GM23248 (cell line): Measurements from ENCODE around the gene NR2C2. TPM values are rescaled to one million over a fixed set of nuclear protein-coding genes. Genes with fewer than 3 reads are reported as not detected.

Source experiments
- DNase-seq: peaks from one replicate; pipeline ENCODE4 v3.0.0-alpha.2; 2015
- H2AFZ ChIP-seq: fragments of 200-600 bp; sonication (generic); 2 replicates; pipeline ENCODE4 v1.6.1; 2016; ENCODE audit warnings: antibody characterized with exemption
- H3F3A ChIP-seq: fragments of 200-600 bp; sonication (generic); 2 replicates; pipeline ENCODE4 v1.6.1; 2016; ENCODE audit warnings: mild to moderate bottlenecking, antibody characterized with exemption, mixed run types; ENCODE audit not compliant: insufficient read depth
- H3K27ac ChIP-seq: fragments of 200-600 bp; sonication (generic); 2 replicates; pipeline ENCODE4 v1.5.1; 2016; ENCODE audit warnings: mild to moderate bottlenecking
- H3K27me3 ChIP-seq: fragments of 200-600 bp; sonication (generic); replicated peaks from 2 replicates; pipeline ENCODE4 v1.6.1; 2016; ENCODE audit warnings: mild to moderate bottlenecking; ENCODE audit not compliant: insufficient read depth
- H3K36me3 ChIP-seq: fragments of 200-600 bp; sonication (generic); 2 replicates; pipeline ENCODE4 v1.6.1; 2016; ENCODE audit warnings: low read depth, mild to moderate bottlenecking
- H3K4me1 ChIP-seq: fragments of 200-600 bp; sonication (generic); 2 replicates; pipeline ENCODE4 v1.6.1; 2016; ENCODE audit warnings: mild to moderate bottlenecking; ENCODE audit not compliant: insufficient read depth
- H3K4me2 ChIP-seq: fragments of 200-600 bp; sonication (generic); one replicate; pipeline ENCODE4 v1.6.1; 2016; ENCODE audit warnings: mild to moderate bottlenecking; ENCODE audit not compliant: unreplicated experiment
- H3K4me3 ChIP-seq: fragments of 200-600 bp; sonication (generic); 2 replicates; pipeline ENCODE4 v1.5.1; 2016; ENCODE audit warnings: mild to moderate bottlenecking
- H3K79me2 ChIP-seq: fragments of 200-600 bp; sonication (generic); 2 replicates; pipeline ENCODE4 v1.6.1; 2016; ENCODE audit warnings: mild to moderate bottlenecking; ENCODE audit not compliant: insufficient read depth
- H3K9ac ChIP-seq: fragments of 200-600 bp; sonication (generic); 2 replicates; pipeline ENCODE4 v1.6.1; 2016; ENCODE audit warnings: mild to moderate bottlenecking
- H3K9me2 ChIP-seq: fragments of 200-600 bp; sonication (generic); 2 replicates; pipeline ENCODE4 v1.6.1; 2016; ENCODE audit warnings: mixed run types, mild to moderate bottlenecking, moderate library complexity; ENCODE audit not compliant: insufficient read depth
- H3K9me3 ChIP-seq: fragments of 200-600 bp; sonication (generic); one replicate; pipeline ENCODE4 v1.6.1; 2017; ENCODE audit warnings: low read depth
- H4K20me1 ChIP-seq: fragments of 200-600 bp; sonication (generic); 2 replicates; pipeline ENCODE4 v1.6.0; 2016; ENCODE audit not compliant: insufficient read depth
- EZH2 ChIP-seq: fragments of 200-600 bp; sonication (generic); IDR thresholded peaks from 2 replicates; pipeline ENCODE4 v1.6.1; 2018; ENCODE audit warnings: antibody characterized with exemption, mild to moderate bottlenecking; ENCODE audit not compliant: insufficient read depth, poor library complexity, severe bottlenecking
- EZH2phosphoT487 ChIP-seq: fragments of 200-600 bp; sonication (generic); IDR thresholded peaks from 2 replicates; pipeline ENCODE4 v1.6.1; 2018; ENCODE audit warnings: antibody characterized with exemption, moderate library complexity, mild to moderate bottlenecking, low read depth; ENCODE audit not compliant: insufficient read depth
- WGBS, 2 experiments: methylation state at CpG; one replicate each; pipeline ENCODE4 v1.1.6; 2015 to 2017; ENCODE audit warnings: low lambda C conversion rate in 2 of 2, low coverage in 1 of 2; ENCODE audit errors: missing lambda C conversion rate in 2 of 2; 5-methylcytosine and 5-hydroxymethylcytosine counted together
- in situ Hi-C: fragments of 300-500 bp; cut with MboI; formaldehyde crosslinking; loops from 2 replicates; pipeline ENCODE4 v1.15.0; 2020
- polyA plus RNA-seq: library from polyadenylated mRNA; unstranded; fragments of >200 nt; fragmentation: Nextera tagmentation; extraction: Ambion mirVana; gene quantifications from 2 replicates; pipeline ENCODE4 v1.2.1, GENCODE V29; 2016
- total RNA-seq: library from RNA; depleted of rRNA; stranded (reverse); fragments of >200 nt; shearing (Covaris generic); gene quantifications from 2 replicates; pipeline ENCODE4 v1.2.3, GENCODE V29; 2014

The NR2C2 gene
- total and polyA plus RNA-seq, 2 experiments from 2014 or later = 9.6 to 27.5 TPM

DNA sequence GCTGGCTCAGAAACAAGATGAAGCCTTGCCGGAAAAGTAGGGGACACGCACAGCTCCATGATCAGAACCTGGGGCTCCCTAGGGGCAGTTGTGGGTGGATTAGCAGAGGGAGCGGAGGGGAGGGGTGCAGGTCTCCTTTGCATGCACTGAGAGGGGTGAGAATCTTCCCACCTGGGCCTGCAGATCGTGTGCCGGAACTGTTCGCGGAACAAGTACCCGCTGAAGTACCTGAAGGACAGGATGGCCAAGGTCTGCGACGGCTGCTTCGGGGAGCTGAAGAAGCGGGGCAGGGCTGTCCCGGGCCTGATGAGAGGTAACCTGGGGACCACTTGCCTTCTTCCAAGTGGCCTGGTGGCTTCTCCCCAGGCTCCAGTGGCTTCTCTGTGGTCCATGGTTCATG lies 24.5 kb upstream of the NR2C2 start:
- Histone ChIP-seq H3K9ac (no peak overlapping the region), H3K27me3 (0 out of 2 replicates have a peak, but pooled peaks cover 2% of the 10 kb centered on the region), H3K36me3 (no peaks in the 10 kb centered on the region), H3K9me2 (no peaks in the 10 kb centered on the region), H3F3A (no peaks in the 10 kb centered on the region), H4K20me1 (no peaks in the 10 kb centered on the region), H3K4me3 (no peak overlapping the region), H3K4me2 (no peak overlapping the region), H2AFZ (no peak overlapping the region), H3K27ac (no peak overlapping the region), H3K9me3 (no peaks in the 10 kb centered on the region), H3K79me2 (no peaks in the 10 kb centered on the region), H3K4me1 (peaks cover 3% of the 10 kb centered on the region; the same call in 1 of the 2 replicates)
- in situ Hi-C loops = loop anchor here (5.0 to 25.0 kb wide), 2 partner anchors 251 to 411 kb away; no protein-coding TSS in a partner anchor
- TF ChIP-seq EZH2 (no peak), EZH2phosphoT487 (no peak)
- 92 to 94% methylated on average over 13 of the region's 13 CpGs for WGBS, 2 experiments
- DNase-seq = no peak

DNA sequence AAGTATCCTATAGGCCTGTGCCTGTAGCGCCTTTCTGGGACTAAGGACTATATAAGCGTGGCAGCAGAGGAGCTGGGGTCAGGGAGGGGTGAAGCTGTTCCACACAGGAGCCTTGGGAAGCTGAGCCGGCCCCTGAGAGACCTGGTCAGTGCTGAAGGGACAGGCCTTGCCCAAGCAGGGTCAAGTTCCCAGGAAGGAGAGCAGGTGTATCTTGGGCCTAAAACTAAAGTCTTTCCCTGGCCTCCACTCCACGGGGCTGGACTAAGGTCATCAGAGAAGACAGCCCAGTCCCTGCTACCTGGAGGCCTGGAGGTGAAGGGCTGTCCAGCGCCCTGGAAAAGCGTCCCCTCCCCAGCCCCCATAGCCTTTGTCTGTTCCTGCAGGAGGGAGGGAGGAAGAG lies 23.9 kb upstream of the NR2C2 start:
- Histone ChIP-seq H2AFZ (no peak overlapping the region), H3K36me3 (no peaks in the 10 kb centered on the region), H3K9me3 (no peaks in the 10 kb centered on the region), H3K4me3 (no peak overlapping the region), H3K27me3 (no peaks in the 10 kb centered on the region), H3K9me2 (no peaks in the 10 kb centered on the region), H3K4me2 (no peak overlapping the region), H4K20me1 (no peaks in the 10 kb centered on the region), H3K79me2 (no peaks in the 10 kb centered on the region), H3K27ac (no peak overlapping the region), H3F3A (no peaks in the 10 kb centered on the region), H3K4me1 (peaks cover 3% of the 10 kb centered on the region; the same call in 1 of the 2 replicates), H3K9ac (no peak overlapping the region)
- in situ Hi-C loops = loop anchor here (5.0 to 25.0 kb wide), 2 partner anchors 251 to 411 kb away; no protein-coding TSS in a partner anchor
- no peak for DNase-seq
- 74 to 82% methylated on average over 6 of the region's 6 CpGs for WGBS, 2 experiments
- TF ChIP-seq EZH2 = no peak
- TF ChIP-seq EZH2phosphoT487 = no peak

DNA sequence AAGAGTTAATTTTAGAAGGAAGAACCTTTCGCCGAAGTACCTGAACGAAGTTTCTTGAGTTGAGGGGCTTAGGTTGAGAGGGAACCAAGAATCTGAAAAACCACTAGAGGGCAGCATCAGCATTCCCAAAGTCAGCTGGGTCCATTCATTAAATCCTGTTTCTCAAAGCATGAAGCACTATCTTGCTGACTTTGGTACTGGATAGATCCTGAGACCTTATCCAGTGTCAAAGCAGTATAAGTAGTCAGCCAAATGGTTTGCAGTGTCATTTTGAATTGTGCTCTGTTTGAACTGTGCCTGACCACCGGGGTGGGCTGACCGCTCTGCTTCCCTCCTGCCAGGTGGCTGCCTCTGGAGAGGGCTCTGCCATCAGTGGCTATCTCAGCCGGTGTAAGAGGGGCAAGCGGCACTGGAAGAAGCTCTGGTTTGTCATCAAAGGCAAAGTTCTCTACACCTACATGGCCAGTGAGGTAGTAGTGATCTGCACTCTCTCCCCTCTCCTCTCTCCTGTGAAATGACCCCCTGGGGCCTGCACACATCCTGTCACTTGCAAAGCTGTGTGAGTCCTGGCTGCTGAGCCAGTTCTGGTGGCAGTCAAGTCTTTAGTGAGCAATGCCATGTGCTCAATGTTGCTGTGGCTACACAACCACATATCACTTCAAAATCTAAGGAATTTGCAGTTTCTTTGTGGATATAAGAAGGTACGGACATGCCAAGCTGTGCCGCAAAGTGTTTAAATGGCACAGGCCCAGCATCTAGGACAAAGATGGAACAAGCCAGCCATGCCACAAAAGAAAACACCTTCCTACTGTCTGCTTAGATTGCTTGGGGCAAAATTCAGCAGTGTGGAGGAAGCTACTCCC lies 21.4 kb upstream of the NR2C2 start:
- WGBS, 2 experiments = 65 to 70% methylated on average over 9 of the region's 9 CpGs
- in situ Hi-C loops = no loop called here

DNA sequence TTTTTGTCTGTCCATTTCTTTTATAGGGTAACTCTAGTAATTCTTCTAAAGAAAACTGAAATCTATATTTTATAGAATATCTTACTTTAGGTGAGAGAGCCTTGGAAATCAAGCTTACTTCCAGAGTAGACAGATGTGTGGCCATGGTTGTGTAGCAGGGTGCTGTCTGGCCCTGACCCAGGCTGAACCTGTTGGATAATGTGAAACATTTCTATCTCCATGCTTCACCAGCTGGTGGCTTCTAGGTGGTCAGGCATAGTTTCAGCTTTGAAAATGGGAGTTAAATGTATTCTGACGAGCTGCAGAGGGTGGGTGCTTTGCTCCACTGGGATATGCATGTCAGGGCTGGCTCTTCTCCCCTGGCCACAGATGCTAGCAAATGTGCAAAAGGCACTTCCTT lies 20.8 kb upstream of the NR2C2 start:
- no peaks in the 10 kb centered on the region for H3K27me3 ChIP-seq
- no peak overlapping the region for H3K4me3 ChIP-seq
- WGBS, 2 experiments = 75 to 77% methylated on average over 1 of the region's 1 CpG
- H3F3A ChIP-seq = no peaks in the 10 kb centered on the region
- no peak for DNase-seq
- H3K9ac ChIP-seq = no peak overlapping the region
- H3K36me3 ChIP-seq = no peaks in the 10 kb centered on the region
- H3K4me2 ChIP-seq = no peak overlapping the region
- no peaks in the 10 kb centered on the region for H3K9me3 ChIP-seq
- H3K79me2 ChIP-seq = no peaks in the 10 kb centered on the region
- TF ChIP-seq EZH2 (no peak), EZH2phosphoT487 (no peak)
- in situ Hi-C loops = no loop called here
- no peaks in the 10 kb centered on the region for H4K20me1 ChIP-seq
- no peaks in the 10 kb centered on the region for H3K9me2 ChIP-seq
- H3K27ac ChIP-seq = no peak overlapping the region
- H3K4me1 ChIP-seq = peaks cover 7% of the 10 kb centered on the region
- no peak overlapping the region for H2AFZ ChIP-seq

More for the DNA sequence above, 21.4 kb upstream of the NR2C2 start:
- Histone ChIP-seq H3K9ac (no peak overlapping the region), H4K20me1 (no peaks in the 10 kb centered on the region), H3K27ac (no peak overlapping the region), H2AFZ (no peak overlapping the region), H3K4me2 (no peak overlapping the region), H3K79me2 (no peaks in the 10 kb centered on the region), H3K9me2 (no peaks in the 10 kb centered on the region), H3K4me1 (peaks cover 3% of the 10 kb centered on the region; the same call in 1 of the 2 replicates), H3K36me3 (no peaks in the 10 kb centered on the region), H3K27me3 (no peaks in the 10 kb centered on the region), H3F3A (no peaks in the 10 kb centered on the region), H3K4me3 (no peak overlapping the region), H3K9me3 (no peaks in the 10 kb centered on the region)
- DNase-seq = peak; percentile 72
- TF ChIP-seq EZH2phosphoT487 = no peak
- TF ChIP-seq EZH2 = no peak
